ENCODE measurements around the gene EIF3A. TPM values are rescaled to one million over a fixed set of nuclear protein-coding genes. Genes with fewer than 3 reads are reported as not detected.

The EIF3A gene
- polyA plus RNA-seq, 3 donors, result 18.8 to 49.1 (median 24.2) TPM

DNA sequence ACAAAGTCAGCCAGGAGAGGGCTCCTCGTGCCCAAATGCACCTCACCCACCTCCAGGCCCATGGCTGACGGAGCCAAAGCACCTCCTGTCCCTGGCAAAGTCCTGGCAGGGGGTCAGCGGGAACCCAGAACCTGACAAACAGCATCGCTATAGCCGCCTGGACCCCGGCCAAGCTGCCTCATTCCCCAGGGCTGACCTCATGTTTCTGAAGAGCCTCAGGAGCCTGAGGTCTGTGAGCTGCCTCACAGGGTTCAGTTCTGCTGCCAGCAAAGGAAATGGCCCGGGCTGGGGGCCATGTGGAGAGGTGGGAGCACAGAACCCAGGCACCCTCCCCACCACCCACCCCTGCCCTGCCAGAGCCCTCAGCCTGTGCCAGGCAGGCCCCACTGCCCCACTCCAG is 55.3 kb downstream of the EIF3A start:
- no peak overlapping the region for H3K27ac ChIP-seq (ENCODE audit: low read depth in 1 of 2, low read length in 2 of 2)
- no peaks in the 10 kb centered on the region for H4K20me1 ChIP-seq (ENCODE audit: insufficient read depth, low read length)
- Mint-ChIP-seq H3K27me3 (ENCODE audit: low read depth in 3 of 3) (peaks cover 16 to 21% (median 17%) of the 10 kb centered on the region in 3 donors), H3K4me1 (peaks cover 5% of the 10 kb centered on the region), H3K4me3 (no peak overlapping the region), H3K27ac (no peak overlapping the region), H3K9me3 (peaks cover 0 to 4% (median 0%) of the 10 kb centered on the region in 7 donors), H3K36me3 (no peaks in the 10 kb centered on the region)
- no peaks in the 10 kb centered on the region for H3K9me3 ChIP-seq (replicated peaks in 1 of 2; ENCODE audit: control insufficient read depth in 1 of 2, insufficient read depth in 1 of 2, low read length in 2 of 2)
- H3K9ac ChIP-seq (ENCODE audit: insufficient read depth, low read length, poor library complexity, severe bottlenecking), result no peak overlapping the region
- intact Hi-C loops (cut with micrococcal nuclease), result no loop called here
- H3K27me3 ChIP-seq (ENCODE audit: control insufficient read depth in 2 of 2, insufficient read depth in 2 of 2, low read length in 2 of 2), result peaks cover 0 to 10% of the 10 kb centered on the region in 2 donors
- H3K4me3 ChIP-seq (replicated peaks in 1 of 3; ENCODE audit: low read depth in 2 of 3, low read length in 3 of 3), result no peak overlapping the region
- H3K36me3 ChIP-seq (replicated peaks in 1 of 2; ENCODE audit: control insufficient read depth in 1 of 2, insufficient read depth in 2 of 2, low read length in 2 of 2), result no peaks in the 10 kb centered on the region
- no peak overlapping the region for H3K4me2 ChIP-seq (replicated peaks; ENCODE audit: extremely low read depth, low read length, poor library complexity, severe bottlenecking)
- no peaks in the 10 kb centered on the region for H3K79me2 ChIP-seq (ENCODE audit: insufficient read depth, low read length)
- no peak for DNase-seq
- TF ChIP-seq, protein P1, sequence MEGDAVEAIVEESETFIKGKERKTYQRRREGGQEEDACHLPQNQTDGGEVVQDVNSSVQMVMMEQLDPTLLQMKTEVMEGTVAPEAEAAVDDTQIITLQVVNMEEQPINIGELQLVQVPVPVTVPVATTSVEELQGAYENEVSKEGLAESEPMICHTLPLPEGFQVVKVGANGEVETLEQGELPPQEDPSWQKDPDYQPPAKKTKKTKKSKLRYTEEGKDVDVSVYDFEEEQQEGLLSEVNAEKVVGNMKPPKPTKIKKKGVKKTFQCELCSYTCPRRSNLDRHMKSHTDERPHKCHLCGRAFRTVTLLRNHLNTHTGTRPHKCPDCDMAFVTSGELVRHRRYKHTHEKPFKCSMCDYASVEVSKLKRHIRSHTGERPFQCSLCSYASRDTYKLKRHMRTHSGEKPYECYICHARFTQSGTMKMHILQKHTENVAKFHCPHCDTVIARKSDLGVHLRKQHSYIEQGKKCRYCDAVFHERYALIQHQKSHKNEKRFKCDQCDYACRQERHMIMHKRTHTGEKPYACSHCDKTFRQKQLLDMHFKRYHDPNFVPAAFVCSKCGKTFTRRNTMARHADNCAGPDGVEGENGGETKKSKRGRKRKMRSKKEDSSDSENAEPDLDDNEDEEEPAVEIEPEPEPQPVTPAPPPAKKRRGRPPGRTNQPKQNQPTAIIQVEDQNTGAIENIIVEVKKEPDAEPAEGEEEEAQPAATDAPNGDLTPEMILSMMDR (IDR thresholded peaks at IDR 0.05), result no peak
- H3K4me1 ChIP-seq (ENCODE audit: control insufficient read depth in 1 of 2, insufficient read depth in 2 of 2, low read length in 2 of 2), result peaks cover 5 to 14% of the 10 kb centered on the region in 2 donors
- no peak overlapping the region for H2AFZ ChIP-seq (ENCODE audit: insufficient read depth, low read depth, low read length, poor library complexity, severe bottlenecking)
- 77% methylated on average over 7 of the region's 7 CpGs for WGBS (ENCODE audit: insufficient coverage)

DNA sequence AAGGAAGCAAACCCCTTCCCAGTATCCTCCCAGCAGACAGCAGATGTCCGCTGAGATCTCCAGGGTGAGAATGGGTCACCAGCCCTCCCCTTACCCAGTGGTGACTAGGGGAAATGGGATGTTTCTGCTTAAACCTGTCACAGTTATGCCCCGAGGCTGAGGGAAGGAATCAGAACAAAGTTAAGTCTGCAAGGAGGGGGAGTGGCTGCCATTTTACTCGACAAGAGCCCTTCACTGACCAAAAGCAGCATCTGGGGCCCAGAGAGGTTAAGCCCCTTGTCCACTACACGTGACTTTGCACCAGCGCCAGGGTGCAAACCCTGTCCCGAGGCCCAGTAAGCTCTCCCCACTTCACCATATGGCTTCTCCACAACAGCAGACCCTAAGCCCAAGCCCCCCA is 55.7 kb downstream of the EIF3A start:
- no peak overlapping the region for H3K27ac Mint-ChIP-seq
- Histone ChIP-seq H3K4me1 (ENCODE audit: control insufficient read depth in 1 of 2, insufficient read depth in 2 of 2, low read length in 2 of 2) (peaks cover 5 to 9% of the 10 kb centered on the region in 2 donors), H3K4me3 (replicated peaks in 1 of 3; ENCODE audit: low read depth in 2 of 3, low read length in 3 of 3) (no peak overlapping the region), H3K9me3 (replicated peaks in 1 of 2; ENCODE audit: control insufficient read depth in 1 of 2, insufficient read depth in 1 of 2, low read length in 2 of 2) (no peaks in the 10 kb centered on the region), H2AFZ (ENCODE audit: insufficient read depth, low read depth, low read length, poor library complexity, severe bottlenecking) (no peak overlapping the region), H3K4me2 (replicated peaks; ENCODE audit: extremely low read depth, low read length, poor library complexity, severe bottlenecking) (no peak overlapping the region), H3K27ac (ENCODE audit: low read depth in 1 of 2, low read length in 2 of 2) (no peak overlapping the region), H4K20me1 (ENCODE audit: insufficient read depth, low read length) (no peaks in the 10 kb centered on the region), H3K36me3 (replicated peaks in 1 of 2; ENCODE audit: control insufficient read depth in 1 of 2, insufficient read depth in 2 of 2, low read length in 2 of 2) (no peaks in the 10 kb centered on the region), H3K79me2 (ENCODE audit: insufficient read depth, low read length) (no peaks in the 10 kb centered on the region), H3K9ac (ENCODE audit: insufficient read depth, low read length, poor library complexity, severe bottlenecking) (no peak overlapping the region), H3K27me3 (ENCODE audit: control insufficient read depth in 2 of 2, insufficient read depth in 2 of 2, low read length in 2 of 2) (peaks cover 0 to 10% of the 10 kb centered on the region in 2 donors)
- DNase-seq, result no peak
- 57% methylated on average over 3 of the region's 6 CpGs for WGBS (ENCODE audit: insufficient coverage)
- peaks cover 16 to 18% (median 17%) of the 10 kb centered on the region in 3 donors for H3K27me3 Mint-ChIP-seq (ENCODE audit: low read depth in 3 of 3)
- no peak overlapping the region for H3K4me3 Mint-ChIP-seq
- intact Hi-C loops (cut with micrococcal nuclease), result no loop called here
- TF ChIP-seq, protein P1 (IDR thresholded peaks at IDR 0.05), result no peak
- peaks cover 0 to 4% (median 0%) of the 10 kb centered on the region in 7 donors for H3K9me3 Mint-ChIP-seq
- H3K36me3 Mint-ChIP-seq, result no peaks in the 10 kb centered on the region
- peaks cover 5% of the 10 kb centered on the region for H3K4me1 Mint-ChIP-seq
